GM12872 (cell line): ENCODE data around the gene CERS2.

Experiments
- TF ChIP-seq, protein P1 (sequence below): IDR thresholded peaks from 3 replicates; pipeline ENCODE4 v1.5.1; 2011; ENCODE audit warnings: low read depth, mild to moderate bottlenecking, low read length, moderate library complexity; ENCODE audit not compliant: insufficient read depth

Gene CERS2, protein sequence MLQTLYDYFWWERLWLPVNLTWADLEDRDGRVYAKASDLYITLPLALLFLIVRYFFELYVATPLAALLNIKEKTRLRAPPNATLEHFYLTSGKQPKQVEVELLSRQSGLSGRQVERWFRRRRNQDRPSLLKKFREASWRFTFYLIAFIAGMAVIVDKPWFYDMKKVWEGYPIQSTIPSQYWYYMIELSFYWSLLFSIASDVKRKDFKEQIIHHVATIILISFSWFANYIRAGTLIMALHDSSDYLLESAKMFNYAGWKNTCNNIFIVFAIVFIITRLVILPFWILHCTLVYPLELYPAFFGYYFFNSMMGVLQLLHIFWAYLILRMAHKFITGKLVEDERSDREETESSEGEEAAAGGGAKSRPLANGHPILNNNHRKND

DNA sequence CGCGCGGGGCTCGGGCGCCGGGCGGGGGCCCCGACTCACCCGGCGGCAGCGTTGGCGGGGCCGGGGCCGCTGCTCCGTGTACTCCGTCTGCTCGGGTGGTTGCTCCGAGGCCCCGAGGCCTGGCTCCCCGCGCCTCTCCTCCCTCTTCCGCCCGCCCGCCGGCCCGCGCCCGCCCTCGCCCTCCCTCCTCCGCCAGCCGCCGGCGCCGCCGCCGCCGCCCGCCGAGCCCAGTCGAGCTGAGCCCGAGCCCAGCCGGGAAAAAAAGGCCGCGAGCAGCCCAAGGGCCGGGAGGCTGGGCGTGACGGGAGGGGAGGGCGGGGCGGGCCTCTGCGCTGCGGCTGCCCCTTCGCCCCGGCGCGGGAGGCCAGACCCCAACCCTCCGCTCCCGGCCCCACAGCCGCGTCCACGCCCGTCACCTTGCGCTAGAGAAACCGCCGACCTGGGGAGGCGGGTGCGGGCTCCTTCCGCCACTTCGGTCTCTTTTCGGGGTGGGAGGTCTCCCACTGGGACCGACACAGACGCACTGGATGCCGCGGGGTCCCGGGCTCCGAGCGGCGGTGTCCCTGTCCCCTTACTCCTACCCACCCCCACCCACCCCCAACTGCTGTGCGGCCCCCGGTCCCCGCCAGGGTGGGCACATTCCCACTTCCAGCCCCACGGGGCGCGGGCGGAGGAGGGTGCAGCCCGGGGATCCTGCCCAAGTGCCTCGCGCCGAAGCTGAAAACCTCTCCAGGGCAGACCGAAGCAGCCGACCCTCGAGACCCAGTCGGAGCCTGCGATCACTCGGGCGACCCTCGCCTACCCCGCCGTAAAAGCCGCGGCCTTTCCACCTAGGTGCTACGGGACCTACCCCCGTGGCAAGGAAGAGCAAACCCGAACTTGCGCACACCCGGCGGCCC, at the start of gene CERS2:
Gene CERS2 (minus strand): TSS at position 256 of the 899 bp plus-strand sequence. CDS start 5,745 bp downstream, outside the sequence.
- TF ChIP-seq, protein P1, sequence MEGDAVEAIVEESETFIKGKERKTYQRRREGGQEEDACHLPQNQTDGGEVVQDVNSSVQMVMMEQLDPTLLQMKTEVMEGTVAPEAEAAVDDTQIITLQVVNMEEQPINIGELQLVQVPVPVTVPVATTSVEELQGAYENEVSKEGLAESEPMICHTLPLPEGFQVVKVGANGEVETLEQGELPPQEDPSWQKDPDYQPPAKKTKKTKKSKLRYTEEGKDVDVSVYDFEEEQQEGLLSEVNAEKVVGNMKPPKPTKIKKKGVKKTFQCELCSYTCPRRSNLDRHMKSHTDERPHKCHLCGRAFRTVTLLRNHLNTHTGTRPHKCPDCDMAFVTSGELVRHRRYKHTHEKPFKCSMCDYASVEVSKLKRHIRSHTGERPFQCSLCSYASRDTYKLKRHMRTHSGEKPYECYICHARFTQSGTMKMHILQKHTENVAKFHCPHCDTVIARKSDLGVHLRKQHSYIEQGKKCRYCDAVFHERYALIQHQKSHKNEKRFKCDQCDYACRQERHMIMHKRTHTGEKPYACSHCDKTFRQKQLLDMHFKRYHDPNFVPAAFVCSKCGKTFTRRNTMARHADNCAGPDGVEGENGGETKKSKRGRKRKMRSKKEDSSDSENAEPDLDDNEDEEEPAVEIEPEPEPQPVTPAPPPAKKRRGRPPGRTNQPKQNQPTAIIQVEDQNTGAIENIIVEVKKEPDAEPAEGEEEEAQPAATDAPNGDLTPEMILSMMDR, result no peak

DNA sequence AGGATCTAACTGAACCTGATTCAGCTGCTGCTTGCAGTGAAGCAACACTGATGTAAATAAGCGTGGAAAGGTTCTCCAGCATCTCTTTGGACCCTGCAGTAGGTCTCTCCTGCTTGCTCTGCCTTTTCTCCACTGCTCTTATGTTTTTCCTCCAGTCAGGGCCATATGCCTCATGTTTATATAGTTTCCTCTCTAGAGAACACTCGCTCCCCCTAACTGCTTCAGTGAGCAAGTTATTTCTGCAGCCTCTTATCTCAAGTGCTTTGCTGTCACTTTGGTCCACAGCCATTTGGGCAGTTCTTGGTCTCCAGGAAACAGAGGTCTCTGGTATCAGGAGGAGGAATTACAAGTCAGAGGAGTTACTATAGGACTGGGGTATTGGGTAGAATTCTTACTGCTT, 38.9 kb upstream of the CERS2 start:
- TF ChIP-seq, protein P1, result no peak

DNA sequence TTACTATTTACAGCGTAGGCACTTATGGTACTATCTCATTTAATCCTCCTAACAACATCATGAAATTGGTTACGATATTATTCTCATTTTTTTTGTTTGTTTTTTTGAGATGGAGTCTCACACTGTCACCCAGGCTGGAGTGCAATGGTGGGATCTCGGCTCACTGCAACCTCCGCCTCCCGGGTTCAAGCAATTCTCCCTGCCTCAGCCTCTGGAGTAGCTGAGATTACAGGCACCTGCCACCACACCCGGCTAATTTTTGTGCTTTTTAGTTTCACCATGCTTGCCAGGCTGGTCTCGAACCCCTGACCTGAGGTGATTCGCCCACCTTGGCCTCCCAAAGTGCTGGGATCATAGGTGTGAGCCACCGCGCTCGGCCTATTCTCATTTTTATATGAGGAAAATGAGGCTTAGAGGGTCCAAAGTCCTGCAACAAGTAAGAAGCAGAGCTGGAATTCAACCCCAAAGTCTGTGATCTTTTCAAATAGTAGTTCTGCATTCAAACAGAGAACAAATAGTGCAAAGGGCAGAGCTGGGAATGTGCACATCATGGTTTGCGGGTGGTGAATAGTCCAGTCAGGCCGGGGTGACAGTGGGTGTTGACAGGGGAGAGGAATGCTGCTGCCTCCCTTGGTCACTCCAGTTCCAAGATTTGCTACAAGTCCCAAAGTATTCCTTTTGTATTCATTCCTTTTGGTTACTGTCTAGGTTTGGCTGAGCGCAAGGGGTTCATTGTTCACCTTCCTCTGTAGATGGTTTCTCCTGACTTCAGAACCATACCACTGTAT, 38.2 kb upstream of the CERS2 start:
- TF ChIP-seq, protein P1, result no peak

DNA sequence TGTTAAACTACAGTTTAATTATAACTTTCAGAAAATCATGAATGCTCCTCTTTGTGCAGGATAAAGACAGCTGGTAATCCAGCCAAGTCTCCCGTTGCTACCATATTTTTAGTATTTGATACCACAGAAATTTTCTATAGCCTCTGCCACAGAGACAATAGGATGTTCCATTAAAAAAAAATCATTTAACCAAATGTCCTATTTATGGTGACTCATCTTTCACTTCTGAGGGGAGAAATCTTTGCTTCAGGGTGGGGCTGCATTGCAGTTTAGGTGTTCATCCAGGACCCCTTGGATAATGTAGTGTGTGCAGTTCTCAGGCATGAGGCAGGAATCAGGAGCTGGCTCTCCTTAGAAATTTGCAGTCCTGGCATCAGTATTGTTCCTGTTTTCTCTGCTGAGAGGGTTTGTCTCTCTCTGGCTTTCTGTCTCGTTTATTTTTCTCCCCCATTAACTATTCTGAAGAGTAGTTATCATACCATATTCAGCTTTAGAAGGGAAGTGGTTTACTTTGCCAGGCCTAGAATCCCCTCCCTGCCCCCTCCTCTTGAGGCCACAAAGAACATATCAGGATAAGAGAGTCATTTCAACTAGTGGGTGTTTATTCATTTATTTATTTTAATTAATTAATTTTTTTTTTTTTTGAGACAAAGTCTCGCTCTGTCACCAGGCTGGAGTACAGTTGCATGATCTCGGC, 36.7 kb upstream of the CERS2 start:
- TF ChIP-seq, protein P1, result no peak

DNA sequence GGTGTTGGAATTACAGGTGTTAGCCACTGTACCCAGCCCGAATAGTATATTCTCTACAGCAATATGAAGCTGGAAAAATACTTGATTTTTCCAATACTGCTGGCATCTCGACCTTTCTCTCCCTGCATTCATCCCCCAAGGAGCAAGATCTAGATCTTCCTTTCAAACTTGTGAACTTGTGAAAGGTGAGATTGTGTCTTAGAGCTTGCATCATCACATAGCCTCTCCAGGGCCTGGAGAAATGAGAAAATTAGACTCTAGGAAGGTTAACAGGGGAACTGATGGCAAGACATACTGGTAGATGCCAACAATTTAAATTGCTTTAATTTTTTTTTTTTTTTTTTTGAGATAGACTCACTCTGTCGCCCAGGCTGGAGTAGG, 35.7 kb upstream of the CERS2 start:
- TF ChIP-seq, protein P1, result no peak

DNA sequence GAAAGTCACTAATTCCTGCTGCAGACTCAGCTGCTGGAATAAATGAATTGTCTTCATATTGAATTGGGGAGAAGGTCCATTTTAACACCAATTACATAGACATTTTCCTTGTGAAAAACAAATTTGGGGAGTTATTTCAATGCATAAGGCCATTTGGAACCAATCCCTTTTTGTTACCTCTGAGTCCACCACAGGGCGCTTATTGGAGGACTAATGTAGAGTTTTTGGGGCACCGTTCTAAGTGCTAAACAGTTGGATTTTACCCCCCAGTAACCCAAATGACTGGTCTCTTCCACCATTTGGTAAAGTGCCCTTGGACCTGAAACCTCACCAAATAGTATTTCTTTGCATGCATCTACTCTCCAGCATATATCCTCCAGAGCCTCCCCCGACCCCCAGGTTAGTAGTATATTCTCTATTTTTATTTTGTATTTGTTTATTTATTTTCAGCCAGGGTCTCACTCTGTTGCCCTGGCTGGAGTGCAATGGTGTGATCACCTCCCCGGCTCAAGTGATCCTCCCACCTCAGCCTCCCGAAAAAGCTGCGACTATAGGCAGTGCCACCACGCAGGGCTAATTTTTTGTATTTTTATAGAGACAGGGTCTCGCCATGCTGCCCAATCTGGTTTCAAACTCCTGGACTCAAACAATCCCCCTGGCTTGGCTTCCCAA, 35.2 kb upstream of the CERS2 start:
- TF ChIP-seq, protein P1, result no peak
